IMR-90 (cell line): Measurements from ENCODE around the gene CDV3. TPM values are rescaled to one million over a fixed set of nuclear protein-coding genes. Genes with fewer than 3 reads are reported as not detected.

ENCODE experiments used
- ATAC-seq: fragments of 200-7000 bp; cut with Tn5 transposase; 2 replicates; pipeline ENCODE4 v1.9.1; 2020; ENCODE audit warnings: low read depth, mild to moderate bottlenecking, moderate library complexity
- BruUV-seq: library from RNA; stranded (reverse); fragments of 400-500 nt; replicated peaks from 2 replicates; lab custom pipeline; 2021; lab: Mats Ljungman, UMichigan
- CTCF ChIA-PET: fragments of 300-600 bp; formaldehyde crosslinking; extraction: SDS; loops from one replicate; lab custom pipeline; 2021; ENCODE audit warnings: antibody characterized with exemption; lab: Yijun Ruan, JAX
- POLR2A ChIA-PET: fragments of 300-600 bp; sonication (Branson Sonifier 250); formaldehyde crosslinking; loops from one replicate; lab custom pipeline; 2022; ENCODE audit warnings: antibody characterized with exemption; ENCODE audit not compliant: unreplicated experiment; lab: Charles Lee
- DNase-seq: peaks from one replicate; pipeline ENCODE4 v3.0.0; 2013
- H2AFZ ChIP-seq: replicated peaks from 2 replicates; pipeline ENCODE3; 2013; ENCODE audit warnings: low read length, mild to moderate bottlenecking; ENCODE audit not compliant: poor library complexity
- H2AK5ac ChIP-seq: 2 replicates; pipeline ENCODE4 v1.6.1; 2013; ENCODE audit warnings: low read depth, low read length, inconsistent platforms
- H2AK9ac ChIP-seq: replicated peaks from 2 replicates; pipeline ENCODE3; 2013; ENCODE audit warnings: mild to moderate bottlenecking, low read depth, low read length, moderate library complexity; ENCODE audit not compliant: poor library complexity
- H2BK120ac ChIP-seq: 2 replicates; pipeline ENCODE4 v1.6.1; 2013; ENCODE audit warnings: low read depth, low read length, inconsistent platforms
- H2BK15ac ChIP-seq: 3 replicates; pipeline ENCODE4 v1.6.1; 2013; ENCODE audit warnings: low read depth, low read length, inconsistent platforms
- H2BK20ac ChIP-seq: 2 replicates; pipeline ENCODE4 v1.6.1; 2013; ENCODE audit warnings: low read depth, mild to moderate bottlenecking, inconsistent platforms, low read length, moderate library complexity
- H2BK5ac ChIP-seq: 2 replicates; pipeline ENCODE4 v1.6.1; 2013; ENCODE audit warnings: mild to moderate bottlenecking, low read depth, low read length, inconsistent platforms; ENCODE audit not compliant: poor library complexity, severe bottlenecking
- H3K14ac ChIP-seq: replicated peaks from 2 replicates; pipeline ENCODE4 v1.6.1; 2013; ENCODE audit warnings: low read depth, low read length, inconsistent platforms
- H3K18ac ChIP-seq: 2 replicates; pipeline ENCODE4 v1.6.1; 2013; ENCODE audit warnings: low read depth, low read length, control low read depth
- H3K23ac ChIP-seq: 2 replicates; pipeline ENCODE4 v1.6.1; 2013; ENCODE audit warnings: low read depth, low read length, inconsistent platforms
- H3K27ac ChIP-seq: 2 replicates; pipeline ENCODE4 v1.5.1; 2013; ENCODE audit warnings: mild to moderate bottlenecking, control low read depth, low read length; ENCODE audit not compliant: insufficient read depth
- H3K27me3 ChIP-seq: 2 replicates; pipeline ENCODE4 v1.6.1; 2013; ENCODE audit warnings: low read length; ENCODE audit not compliant: control insufficient read depth, insufficient read depth
- H3K36me3 ChIP-seq: 2 replicates; pipeline ENCODE4 v1.6.1; 2013; ENCODE audit warnings: low read length, mixed read lengths; ENCODE audit not compliant: control insufficient read depth, insufficient read depth
- H3K4ac ChIP-seq: 2 replicates; pipeline ENCODE4 v1.6.1; 2013; ENCODE audit warnings: low read depth, low read length, inconsistent platforms
- H3K4me1 ChIP-seq: 2 replicates; pipeline ENCODE4 v1.6.1; 2013; ENCODE audit warnings: low read length, mixed read lengths; ENCODE audit not compliant: control insufficient read depth, insufficient read depth
- H3K4me2 ChIP-seq: 2 replicates; pipeline ENCODE4 v1.6.1; 2013; ENCODE audit warnings: low read depth, mild to moderate bottlenecking, control low read depth, low read length, moderate library complexity
- H3K4me3 ChIP-seq: 2 replicates; pipeline ENCODE4 v1.5.1; 2013; ENCODE audit warnings: low read depth, mild to moderate bottlenecking, control low read depth, low read length, moderate library complexity; ENCODE audit not compliant: insufficient read depth
- H3K56ac ChIP-seq: 2 replicates; pipeline ENCODE4 v1.6.1; 2013; ENCODE audit warnings: low read length, inconsistent platforms; ENCODE audit not compliant: insufficient read depth; ENCODE audit errors: extremely low read depth
- H3K79me1 ChIP-seq, 2 experiments: 2 replicates each; pipeline ENCODE4 v1.6.1; 2013; ENCODE audit warnings: low read length in 2 of 2, inconsistent platforms in 1 of 2, low read depth in 1 of 2
- H3K9ac ChIP-seq: 2 replicates; pipeline ENCODE4 v1.6.1; 2013; ENCODE audit warnings: low read depth, low read length, control low read depth
- H3K9me1 ChIP-seq: 2 replicates; pipeline ENCODE4 v1.6.1; 2013; ENCODE audit warnings: low read length, inconsistent platforms; ENCODE audit not compliant: insufficient read depth
- H3K9me3 ChIP-seq: 2 replicates; pipeline ENCODE4 v1.6.1; 2013; ENCODE audit warnings: low read length; ENCODE audit not compliant: control insufficient read depth, insufficient read depth
- H4K20me1 ChIP-seq: 2 replicates; pipeline ENCODE4 v1.6.1; 2013; ENCODE audit warnings: low read length, inconsistent platforms; ENCODE audit not compliant: insufficient read depth
- H4K5ac ChIP-seq: 2 replicates; pipeline ENCODE4 v1.6.1; 2013; ENCODE audit warnings: mild to moderate bottlenecking, low read depth, low read length, control low read depth
- H4K8ac ChIP-seq, 2 experiments: 2 replicates each; pipeline ENCODE4 v1.6.1; 2013; ENCODE audit warnings: low read depth in 2 of 2, low read length in 2 of 2, control low read depth in 1 of 2, inconsistent platforms in 1 of 2
- H4K91ac ChIP-seq: 2 replicates; pipeline ENCODE4 v1.6.1; 2013; ENCODE audit warnings: low read depth, low read length, inconsistent platforms; ENCODE audit not compliant: insufficient read depth
- BHLHE40 ChIP-seq: fragments of 150-350 bp; IDR thresholded peaks from 2 replicates; pipeline ENCODE4 v1.6.1; 2016; ENCODE audit warnings: mild to moderate bottlenecking, low read depth, low read length
- CEBPB ChIP-seq: IDR thresholded peaks from 2 replicates; pipeline ENCODE4 v1.6.1; 2012; ENCODE audit warnings: low read depth, low read length, improper control_type of control experiment
- CTCF ChIP-seq: conservative IDR thresholded peaks from 2 replicates; pipeline ENCODE4 v1.5.1; 2012; ENCODE audit warnings: mild to moderate bottlenecking, low read depth, low read length, improper control_type of control experiment
- ELK1 ChIP-seq: fragments of 150-350 bp; IDR thresholded peaks from 2 replicates; pipeline ENCODE4 v1.6.1; 2016; ENCODE audit warnings: low read depth, mild to moderate bottlenecking, low read length, moderate library complexity, borderline replicate concordance
- MAFK ChIP-seq: IDR thresholded peaks from 2 replicates; pipeline ENCODE4 v1.6.1; 2012; ENCODE audit warnings: low read depth, low read length, improper control_type of control experiment
- MAZ ChIP-seq: IDR thresholded peaks from 2 replicates; pipeline ENCODE4 v1.6.1; 2012; ENCODE audit warnings: low read depth, mild to moderate bottlenecking, low read length, improper control_type of control experiment, moderate library complexity, borderline replicate concordance
- MXI1 ChIP-seq: IDR thresholded peaks from 2 replicates; pipeline ENCODE4 v1.6.1; 2012; ENCODE audit warnings: low read depth, mild to moderate bottlenecking, low read length, moderate library complexity, borderline replicate concordance
- NFE2L2 ChIP-seq: fragments of 150-350 bp; IDR thresholded peaks from 2 replicates; pipeline ENCODE4 v1.6.1; 2016; ENCODE audit warnings: low read depth, mild to moderate bottlenecking, low read length
- POLR2A ChIP-seq: IDR thresholded peaks from 2 replicates; pipeline ENCODE4 v1.6.1; 2012; ENCODE audit warnings: mild to moderate bottlenecking, low read depth, low read length
- RAD21 ChIP-seq: IDR thresholded peaks from 2 replicates; pipeline ENCODE4 v1.6.1; 2012; ENCODE audit warnings: low read length, improper control_type of control experiment
- RFX5 ChIP-seq: IDR thresholded peaks from 2 replicates; pipeline ENCODE4 v1.8.0; 2012; ENCODE audit warnings: low read depth, mild to moderate bottlenecking, low read length, moderate library complexity
- USF2 ChIP-seq: fragments of 150-350 bp; IDR thresholded peaks from 2 replicates; pipeline ENCODE4 v1.6.1; 2017; ENCODE audit warnings: mild to moderate bottlenecking, antibody characterized with exemption, low read length, low read depth
- WGBS, 2 experiments: methylation state at CpG; one replicate each; pipeline versions ENCODE4 v1.1.5 to v1.1.7; 2013; ENCODE audit warnings: missing lambda C conversion rate in 2 of 2; ENCODE audit not compliant: insufficient read length in 1 of 2; ENCODE audit errors: extremely low coverage in 2 of 2; 5-methylcytosine and 5-hydroxymethylcytosine counted together
- dilution Hi-C: fragments of 300-500 bp; cut with HindIII; formaldehyde crosslinking; loops from one replicate; pipeline ENCODE4 v1.14.3; 2018; ENCODE audit warnings: low sequenced_read_pairs; ENCODE audit not compliant: unreplicated experiment
- in situ Hi-C: fragments of 300-500 bp; cut with MboI; formaldehyde crosslinking; loops from 3 replicates; pipeline ENCODE4 v1.14.3; 2019; ENCODE audit warnings: low sequenced_read_pairs, inconsistent platforms, mixed read lengths
- intact Hi-C: fragments of 100-400 bp; cut with micrococcal nuclease; formaldehyde crosslinking; loops from 2 replicates; pipeline ENCODE4 v1.10.0; 2022
- polyA plus RNA-seq, 3 experiments: library from polyadenylated mRNA; depleted of rRNA; stranded (reverse); fragments of >200 nt; gene quantifications; 2 replicates each; pipeline ENCODE4 v1.2.3, GENCODE V29; 2012; ENCODE audit warnings: low replicate concordance in 1 of 3
- total RNA-seq: library from RNA; depleted of rRNA; stranded (reverse); fragments of >200 nt; gene quantifications from 2 replicates; pipeline ENCODE4 v1.2.3, GENCODE V29; 2012

Gene CDV3
- total and polyA plus RNA-seq, 2 of the 4 experiments (the other 2 are of a cell fraction) = 93.6 to 120 TPM

DNA sequence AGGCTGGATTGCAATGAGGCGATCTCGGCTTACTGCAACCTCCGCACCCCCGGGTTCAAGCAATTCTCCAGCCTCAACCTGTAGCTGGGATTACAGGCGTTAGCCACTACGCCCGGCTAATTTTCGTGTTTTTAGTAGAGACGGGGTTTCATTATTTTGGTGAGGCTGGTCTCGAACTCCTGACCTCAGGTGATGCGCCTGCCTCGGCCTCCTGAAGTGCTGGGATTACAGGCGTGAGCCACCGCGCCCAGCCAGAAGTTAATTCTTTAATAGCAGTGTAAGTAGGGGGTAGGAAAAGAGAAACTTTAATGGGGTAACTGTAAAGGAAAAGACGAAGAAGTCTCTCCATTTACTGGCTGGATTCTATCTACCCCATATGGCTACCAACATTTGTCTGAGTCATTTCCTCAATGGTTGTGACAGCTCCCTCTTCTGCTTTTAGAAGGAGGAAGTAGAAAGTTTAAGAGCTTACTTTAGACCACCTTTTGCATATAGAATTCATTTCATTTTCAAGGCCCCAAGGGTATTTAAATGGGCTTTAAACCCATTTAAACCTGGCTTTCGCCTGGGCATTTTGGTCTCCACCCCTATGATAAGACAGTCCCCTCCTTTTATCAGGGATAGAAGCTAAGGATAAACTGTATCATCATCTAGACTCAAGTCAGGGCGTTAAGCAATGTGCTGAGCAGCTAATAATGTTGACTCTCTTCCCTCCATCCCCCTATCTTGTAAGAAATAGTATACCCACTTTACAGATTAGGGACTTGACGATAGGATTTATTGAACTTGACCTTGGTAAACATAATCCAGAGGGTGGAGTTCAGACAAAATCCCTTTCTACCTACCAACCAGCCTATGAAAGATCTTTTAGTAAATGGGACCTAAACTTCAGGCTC lies 1.1 kb upstream of the CDV3 start:
- dilution Hi-C loops (no loop called here), in situ Hi-C loops (no loop called here), intact Hi-C loops (loop anchor here (1.0 to 10.0 kb wide), 4 partner anchors 36 to 850 kb away; partner anchors contain the start of genes NPHP3 and SRPRB)
- Histone ChIP-seq H3K4me3 (peak overlapping the region; percentile 12; the same call in 1 of the 2 replicates), H3K79me1 (peaks cover 0 to 17% of the 10 kb centered on the region in 2 experiments; a peak in 3 of 4 replicates), H4K8ac (peak overlapping the region; percentile 56 to 98), H2BK15ac (peak overlapping the region; percentile 99), H4K5ac (peak overlapping the region; percentile 79), H2BK5ac (peak overlapping the region; percentile 89), H4K91ac (peak overlapping the region; percentile 92), H3K18ac (peak overlapping the region; percentile 73; the same call in 1 of the 2 replicates), H3K56ac (peak overlapping the region; percentile 91), H3K27ac (peak overlapping the region; percentile 76), H3K9me1 (peaks cover 8% of the 10 kb centered on the region), H2BK20ac (peak overlapping the region; percentile 80), H2AK9ac (peak overlapping the region; percentile 63), H3K4me2 (peak overlapping the region; percentile 77), H2AK5ac (peak overlapping the region; percentile 69; the same call in 1 of the 2 replicates), H4K20me1 (peaks cover 30% of the 10 kb centered on the region), H3K4me1 (peaks cover 17% of the 10 kb centered on the region), H3K4ac (peak overlapping the region; percentile 92), H3K9ac (peak overlapping the region; percentile 66), H2AFZ (peak overlapping the region; percentile 88), H2BK120ac (peak overlapping the region; percentile 95), H3K9me3 (no peaks in the 10 kb centered on the region), H3K36me3 (peaks cover 4% of the 10 kb centered on the region), H3K23ac (peak overlapping the region; percentile 96), H3K14ac (peak overlapping the region; percentile 97), H3K27me3 (no peaks in the 10 kb centered on the region)
- CTCF ChIA-PET = interaction anchor here (0.7 to 1.1 kb wide), 3 partner anchors 36 to 299 kb away, joined by 3 read pairs; no protein-coding TSS in a partner anchor
- 100% methylated on average over 10 of the region's 19 CpGs; no CpG with 5 or more reads in 1 of the 2 experiments for WGBS, 2 experiments
- POLR2A ChIA-PET = interaction anchor here (0.6 to 1.2 kb wide), 3 partner anchors 9 to 103 kb away, joined by 3 to 8 read pairs (median 3); no protein-coding TSS in a partner anchor
- peak; percentile 53 for DNase-seq
- BruUV-seq = TSS peak; percentile 56
- ATAC-seq = no peak
- TF ChIP-seq RFX5 (no peak), CEBPB (no peak; the same call in 1 of the 2 replicates), BHLHE40 (no peak), MAZ (no peak), ELK1 (no peak), NFE2L2 (no peak), MAFK (no peak), POLR2A (no peak), RAD21 (no peak), USF2 (no peak), MXI1 (no peak), CTCF (no peak)
